HuH-7 (cell line): ENCODE data around the gene TBC1D25.

Experiments
- DNase-seq: peaks from one replicate; pipeline ENCODE4 v3.0.0; 2011; ENCODE audit warnings: low spot score

The TBC1D25 gene

GRCh38 chrX:48560681-48561080 is 21.2 kb downstream of the TBC1D25 start:
- no peak for DNase-seq

DNA sequence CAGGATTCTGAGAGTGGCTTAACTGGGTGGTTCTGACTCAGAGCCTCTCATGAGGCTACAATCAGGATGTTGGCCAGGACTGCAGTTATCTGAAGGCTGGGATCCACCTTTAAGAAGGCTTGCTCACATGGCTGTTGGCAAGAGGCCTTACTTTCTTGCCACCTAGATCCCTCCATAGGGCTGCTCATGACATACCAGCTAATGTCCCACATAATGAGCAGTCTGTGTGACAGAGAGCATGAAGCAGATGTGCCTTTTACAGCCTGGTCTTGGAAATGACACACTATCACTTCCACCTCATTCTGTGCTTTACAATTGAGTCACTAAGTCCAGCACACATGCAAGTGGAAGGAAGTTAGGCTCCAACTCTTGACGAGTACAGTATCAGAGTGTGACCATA is 30.4 kb downstream of the TBC1D25 start:
- DNase-seq: no peak

GRCh38 chrX:48573690-48574269 is 34.3 kb downstream of the TBC1D25 start:
- DNase-seq: no peak

GRCh38 chrX:48574270-48575266 is 35.1 kb downstream of the TBC1D25 start, which contains the start of gene RBM3:
Gene RBM3, plus strand, starts transcription at chrX:48574484. Its CDS starts 697 bp downstream, at chrX:48575181.
- peak; percentile 94 for DNase-seq

- DNase-seq: no peak
Measured at GRCh38 chrX:48575642-48576041, 36.1 kb downstream of the TBC1D25 start.

GRCh38 chrX:48576108-48576507 is 36.6 kb downstream of the TBC1D25 start:
- DNase-seq: no peak

- no peak for DNase-seq
Measured at GRCh38 chrX:48578661-48579128, 39.2 kb downstream of the TBC1D25 start.

DNA sequence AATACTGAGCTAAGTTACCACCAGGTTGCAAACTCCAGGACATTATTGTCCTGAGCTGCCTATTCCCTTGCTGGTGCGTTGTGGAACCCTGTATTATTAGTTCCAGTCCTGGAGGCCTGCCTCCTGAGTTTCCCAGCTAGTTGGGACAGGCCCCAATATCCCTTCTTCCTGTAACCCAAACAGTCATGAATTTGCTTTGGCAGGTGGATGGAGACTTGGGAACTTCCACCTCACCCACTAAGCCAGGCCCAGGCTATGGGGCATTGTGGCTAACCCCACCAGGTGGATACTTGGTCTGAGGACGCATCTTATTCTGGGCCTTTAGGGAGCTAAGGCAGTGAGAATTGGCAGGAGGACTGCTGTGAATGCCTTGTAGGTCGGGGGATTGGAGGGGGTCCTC is 39.7 kb downstream of the TBC1D25 start:
- DNase-seq: no peak

GRCh38 chrX:48580662-48581061 is 41.1 kb downstream of the TBC1D25 start:
- no peak for DNase-seq

GRCh38 chrX:48584698-48585097 is 45.2 kb downstream of the TBC1D25 start:
- DNase-seq: no peak

- DNase-seq: no peak
Measured at GRCh38 chrX:48589482-48590162, 50.1 kb downstream of the TBC1D25 start.

DNA sequence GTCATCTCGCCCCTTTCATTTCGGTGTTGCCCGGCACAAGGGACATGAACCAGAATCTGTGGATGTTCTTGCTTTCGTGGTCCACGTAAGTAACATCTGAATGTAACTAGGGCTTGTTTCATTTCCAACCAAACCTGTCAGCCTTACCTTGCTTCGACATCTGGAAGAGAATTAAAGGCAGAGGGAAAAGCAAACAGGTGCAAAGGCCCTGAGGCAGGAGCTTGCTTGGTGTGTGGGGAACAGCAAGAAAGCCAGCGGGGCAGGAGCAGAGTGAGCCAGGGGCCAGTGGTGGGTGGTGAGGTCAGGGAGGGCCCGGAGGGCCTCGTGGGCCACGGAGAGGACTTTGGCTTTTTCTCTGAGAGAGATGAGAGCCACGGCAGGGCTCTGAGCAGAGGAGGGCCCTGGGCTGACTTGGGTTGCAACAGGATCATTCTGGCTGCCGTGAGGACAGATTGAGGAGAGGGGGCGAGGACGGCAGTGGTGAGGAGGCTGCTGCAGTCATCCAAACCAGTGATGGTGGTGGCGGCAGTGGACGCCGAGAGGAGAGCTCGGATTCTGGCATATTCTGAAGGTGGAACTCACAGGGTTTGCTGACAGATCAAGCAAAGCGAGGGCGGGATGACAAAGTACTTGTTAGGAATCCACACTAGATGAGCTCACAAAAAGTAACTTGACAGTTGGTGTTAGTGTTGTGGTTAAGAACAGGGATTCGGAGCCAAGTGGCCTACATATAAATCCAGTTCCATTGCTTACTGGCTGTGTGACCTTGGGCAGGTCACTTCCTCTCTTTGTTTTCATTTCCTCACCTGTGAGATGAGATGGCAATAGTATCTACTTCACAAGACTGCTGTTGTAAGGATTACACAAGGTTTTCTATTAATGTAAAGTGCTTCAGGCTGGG is 50.9 kb downstream of the TBC1D25 start:
- no peak for DNase-seq

DNA sequence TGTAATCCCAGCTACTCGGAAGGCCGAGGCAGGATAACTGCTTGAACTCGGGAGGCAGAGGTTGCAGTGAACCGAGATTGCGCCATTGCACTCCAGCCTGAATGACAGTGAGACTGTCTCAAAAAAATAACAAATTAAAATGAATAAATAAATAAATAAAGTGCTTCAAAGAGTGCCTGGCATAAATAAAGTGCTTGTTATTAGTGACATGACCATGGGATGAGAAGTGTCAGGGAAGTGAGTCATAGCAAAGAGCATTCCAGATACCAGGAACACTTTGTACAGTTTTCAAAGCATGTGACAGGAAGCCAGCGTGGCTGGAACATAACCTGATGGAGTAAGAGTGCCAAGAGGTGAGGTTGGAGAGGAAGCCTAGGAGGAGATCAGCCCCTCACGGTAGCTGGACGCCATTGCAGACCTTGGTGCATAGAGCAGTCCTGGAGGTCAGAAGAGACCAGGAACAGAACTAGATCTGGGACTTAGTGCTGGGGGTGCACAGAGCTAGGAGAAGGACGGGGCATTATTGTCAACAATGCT is 51.8 kb downstream of the TBC1D25 start:
- DNase-seq: no peak

- DNase-seq: no peak
Measured at GRCh38 chrX:48592971-48593370, 53.5 kb downstream of the TBC1D25 start.

GRCh38 chrX:48595929-48596328 is 56.4 kb downstream of the TBC1D25 start:
- no peak for DNase-seq

GRCh38 chrX:48597353-48598264 is 58.1 kb downstream of the TBC1D25 start, which contains the start of gene WDR13:
Gene WDR13, plus strand, starts transcription at chrX:48597492. Its CDS starts 505 bp downstream, at chrX:48597997.
- peak; percentile 94 for DNase-seq

- DNase-seq: no peak
Measured at GRCh38 chrX:48598614-48599013, 59.1 kb downstream of the TBC1D25 start.

- DNase-seq: no peak
Measured at GRCh38 chrX:48599341-48599740, 59.8 kb downstream of the TBC1D25 start.

- DNase-seq: no peak
Measured at GRCh38 chrX:48600226-48600625, 60.7 kb downstream of the TBC1D25 start.
